GM12891 (cell line): ENCODE data around the gene RUVBL1.
A peak's percentile ranks its signal among the peaks of the same experiment; 100 is the strongest.

Source experiments
- PAX5 ChIP-seq: IDR thresholded peaks from 2 replicates; pipeline ENCODE4 v1.6.1; 2011; ENCODE audit warnings: low read length, moderate library complexity, mild to moderate bottlenecking; ENCODE audit not compliant: insufficient read depth, severe bottlenecking
- POLR2A ChIP-seq: IDR thresholded peaks from 2 replicates; pipeline ENCODE4 v1.6.1; 2011; ENCODE audit warnings: low read depth, low read length, control low read depth
- POLR2AphosphoS5 ChIP-seq: IDR thresholded peaks from 2 replicates; pipeline ENCODE4 v1.6.1; 2011; ENCODE audit warnings: low read depth, low read length, control low read depth
- POU2F2 ChIP-seq: IDR thresholded peaks from 2 replicates; pipeline ENCODE4 v1.6.1; 2011; ENCODE audit warnings: low read depth, mild to moderate bottlenecking, control low read depth, low read length, moderate library complexity
- SPI1 ChIP-seq: IDR thresholded peaks from 2 replicates; pipeline ENCODE4 v1.6.1; 2011; ENCODE audit warnings: low read depth, low read length, control low read depth
- TAF1 ChIP-seq: IDR thresholded peaks from 2 replicates; pipeline ENCODE4 v1.6.1; 2011; ENCODE audit warnings: low read depth, low read length, control low read depth

- TF ChIP-seq POLR2A (0 out of 2 replicates have a peak, but pooled peaks have one; percentile 3), POLR2AphosphoS5 (no peak), TAF1 (no peak), PAX5 (no peak), SPI1 (no peak), POU2F2 (no peak)
Observed at GRCh38 chr3:128123156-128123537, 465 bp downstream of the RUVBL1 start.
